H1 (cell line): ENCODE results near the gene GPR61. TPM values are rescaled to one million over a fixed set of nuclear protein-coding genes. Genes with fewer than 3 reads are reported as not detected.

Experiments used
- CTCF ChIA-PET: fragments of 300-600 bp; sonication (Branson Sonifier 250); formaldehyde crosslinking; loops from one replicate; lab custom pipeline; 2021; ENCODE audit not compliant: partially characterized antibody; lab: Charles Lee
- POLR2A ChIA-PET: fragments of 300-600 bp; sonication (Branson Sonifier 250); formaldehyde crosslinking; loops from one replicate; lab custom pipeline; 2021; ENCODE audit warnings: inconsistent platforms; ENCODE audit not compliant: partially characterized antibody; lab: Charles Lee
- DNase-seq, 2 experiments: peaks; one replicate each; pipeline versions ENCODE4 v3.0.0 to v3.0.0-alpha.2; 2010 to 2022; ENCODE audit warnings: low spot score in 2 of 2, low read depth in 1 of 2, mixed read lengths in 1 of 2
- FAIRE-seq: peaks from 2 replicates; lab custom pipeline; 2011; peaks lifted over from hg19 to GRCh38; lab: Jason Lieb, UNC
- H2AFZ ChIP-seq: 2 replicates; pipeline ENCODE4 v1.8.1; 2012; ENCODE audit warnings: low read length, inconsistent platforms
- H2AK5ac ChIP-seq: 2 replicates; pipeline ENCODE4 v1.6.1; 2013; ENCODE audit warnings: low read depth, low read length
- H2BK120ac ChIP-seq: replicated peaks from 2 replicates; pipeline ENCODE3; 2013; ENCODE audit warnings: low read depth, low read length, inconsistent platforms
- H2BK12ac ChIP-seq: 2 replicates; pipeline ENCODE4 v1.6.1; 2013; ENCODE audit warnings: low read depth, low read length
- H2BK15ac ChIP-seq: 2 replicates; pipeline ENCODE4 v1.6.1; 2013; ENCODE audit warnings: low read length
- H2BK20ac ChIP-seq: 2 replicates; pipeline ENCODE4 v1.6.1; 2013; ENCODE audit warnings: low read length
- H2BK5ac ChIP-seq: 2 replicates; pipeline ENCODE4 v1.6.1; 2013; ENCODE audit warnings: low read depth, low read length
- H3K14ac ChIP-seq: 2 replicates; pipeline ENCODE4 v1.6.1; 2013; ENCODE audit warnings: inconsistent platforms; ENCODE audit not compliant: insufficient read length
- H3K18ac ChIP-seq: 2 replicates; pipeline ENCODE4 v1.6.1; 2013; ENCODE audit warnings: low read length; ENCODE audit errors: extremely low read depth
- H3K23ac ChIP-seq: 2 replicates; pipeline ENCODE4 v1.6.1; 2013; ENCODE audit warnings: inconsistent platforms; ENCODE audit not compliant: insufficient read length
- H3K23me2 ChIP-seq: 2 replicates; pipeline ENCODE4 v1.6.1; 2013; ENCODE audit warnings: low read depth, low read length
- H3K27ac ChIP-seq: 2 replicates; pipeline ENCODE4 v1.6.1; 2011; ENCODE audit warnings: low read depth, low read length, inconsistent platforms
- H3K27me3 ChIP-seq, 4 experiments: replicated peaks in 1 of 4; 1 replicate in 1 of 4; 2 replicates in 3 of 4; pipeline versions ENCODE4 v1.6.1 to v1.8.1; 2011 to 2013; ENCODE audit warnings: low read length in 3 of 4, mild to moderate bottlenecking in 3 of 4, inconsistent platforms in 2 of 4, mixed read lengths in 2 of 4, moderate library complexity in 1 of 4; ENCODE audit not compliant: control insufficient read depth in 3 of 4, insufficient read depth in 3 of 4; ENCODE audit errors: extremely low read depth in 1 of 4
- H3K36me3 ChIP-seq, 4 experiments: 2 replicates each; pipeline versions ENCODE4 v1.6.1 to v1.8.1; 2011 to 2013; ENCODE audit warnings: mild to moderate bottlenecking in 4 of 4, low read length in 3 of 4, moderate library complexity in 2 of 4, control low read depth in 1 of 4, inconsistent platforms in 1 of 4; ENCODE audit not compliant: insufficient read depth in 4 of 4, control insufficient read depth in 2 of 4
- H3K4ac ChIP-seq: replicated peaks from 2 replicates; pipeline ENCODE3; 2013; ENCODE audit warnings: low read length, low read depth, mixed read lengths, inconsistent platforms; ENCODE audit not compliant: insufficient read length
- H3K4me1 ChIP-seq, 4 experiments: replicated peaks in 1 of 4; 1 replicate in 1 of 4; 2 replicates in 3 of 4; pipeline versions ENCODE4 v1.6.1 to v1.8.1; 2011 to 2013; ENCODE audit warnings: low read length in 3 of 4, inconsistent platforms in 2 of 4, mixed read lengths in 1 of 4; ENCODE audit not compliant: insufficient read depth in 4 of 4, control insufficient read depth in 3 of 4
- H3K4me2 ChIP-seq, 2 experiments: 2 replicates each; pipeline versions ENCODE4 v1.6.1 to v1.8.1; 2011 to 2013; ENCODE audit warnings: low read depth in 2 of 2, low read length in 2 of 2, control low read depth in 1 of 2, inconsistent platforms in 1 of 2, mild to moderate bottlenecking in 1 of 2; ENCODE audit not compliant: insufficient read depth in 1 of 2
- H3K4me3 ChIP-seq, 4 experiments: fragments of 200-600, 300-600 bp in 1 of 4; sonication (generic), shearing (Covaris generic), sonication (Bioruptor Twin) in 1 of 4; 2 replicates each; pipeline versions ENCODE4 v1.5.1 to v1.8.1; 2011 to 2016; ENCODE audit warnings: low read length in 4 of 4, low read depth in 3 of 4, control low read depth in 2 of 4, inconsistent platforms in 2 of 4, mild to moderate bottlenecking in 2 of 4, mixed read lengths in 1 of 4, moderate library complexity in 1 of 4; ENCODE audit not compliant: insufficient read depth in 2 of 4; ENCODE audit errors: extremely low read depth in 1 of 4
- H3K56ac ChIP-seq: replicated peaks from 2 replicates; pipeline ENCODE3; 2013; ENCODE audit warnings: low read depth, mild to moderate bottlenecking, mixed read lengths, low read length, inconsistent platforms; ENCODE audit not compliant: insufficient read length
- H3K79me1 ChIP-seq: 2 replicates; pipeline ENCODE4 v1.6.1; 2013; ENCODE audit warnings: low read depth, low read length, control low read depth
- H3K79me2 ChIP-seq, 2 experiments: 2 replicates each; pipeline versions ENCODE4 v1.6.1 to v1.8.1; 2012 to 2013; ENCODE audit warnings: low read length in 2 of 2, mild to moderate bottlenecking in 2 of 2, inconsistent platforms in 1 of 2; ENCODE audit not compliant: insufficient read depth in 2 of 2, control insufficient read depth in 1 of 2
- H3K9ac ChIP-seq, 4 experiments: replicated peaks in 1 of 4; 1 replicate in 1 of 4; 2 replicates in 3 of 4; pipeline versions ENCODE4 v1.6.1 to v1.8.1; 2011 to 2013; ENCODE audit warnings: low read depth in 3 of 4, low read length in 3 of 4, control low read depth in 2 of 4, mild to moderate bottlenecking in 2 of 4, moderate library complexity in 2 of 4, inconsistent platforms in 1 of 4; ENCODE audit errors: extremely low read depth in 1 of 4
- H3K9me3 ChIP-seq, 2 experiments: 2 replicates each; pipeline versions ENCODE4 v1.6.1 to v1.8.1; 2012 to 2013; ENCODE audit warnings: mild to moderate bottlenecking in 2 of 2, moderate library complexity in 2 of 2, control low read depth in 1 of 2, inconsistent platforms in 1 of 2, low read depth in 1 of 2, low read length in 1 of 2, mixed read lengths in 1 of 2; ENCODE audit not compliant: insufficient read depth in 2 of 2
- H4K20me1 ChIP-seq, 2 experiments: replicated peaks in 1 of 2; 2 replicates each; pipeline versions ENCODE3 to v1.8.1; 2011 to 2013; ENCODE audit warnings: inconsistent platforms in 2 of 2, low read length in 2 of 2, mild to moderate bottlenecking in 1 of 2; ENCODE audit not compliant: insufficient read depth in 2 of 2, control insufficient read depth in 1 of 2
- H4K5ac ChIP-seq: 2 replicates; pipeline ENCODE4 v1.6.1; 2013; ENCODE audit warnings: low read length, low read depth, mixed read lengths, inconsistent platforms; ENCODE audit not compliant: insufficient read length
- H4K8ac ChIP-seq: 2 replicates; pipeline ENCODE4 v1.8.0; 2013; ENCODE audit warnings: mild to moderate bottlenecking, moderate library complexity, low read length, inconsistent platforms; ENCODE audit not compliant: insufficient read depth; ENCODE audit errors: extremely low read depth
- H4K91ac ChIP-seq: replicated peaks from 2 replicates; pipeline ENCODE3; 2013; ENCODE audit warnings: low read length, mixed read lengths, inconsistent platforms; ENCODE audit not compliant: insufficient read length
- HDAC2 ChIP-seq, 2 experiments: fragments of 300-600 bp in 1 of 2; sonication (generic) in 1 of 2; IDR thresholded peaks; 2 replicates each; pipeline ENCODE4 v1.6.1; 2011 to 2012; ENCODE audit warnings: low read depth in 2 of 2, low read length in 2 of 2, mild to moderate bottlenecking in 2 of 2, moderate library complexity in 2 of 2, borderline replicate concordance in 1 of 2, inconsistent platforms in 1 of 2
- PHF8 ChIP-seq: fragments of 200-600 bp; sonication (generic); conservative IDR thresholded peaks from 2 replicates; pipeline ENCODE4 v1.7.1; 2012; ENCODE audit warnings: low read depth, mild to moderate bottlenecking, inconsistent platforms, low read length, moderate library complexity
- RNF2 ChIP-seq: fragments of 200-900, 300-1000 bp; sonication (generic); IDR thresholded peaks from 2 replicates; pipeline ENCODE4 v1.7.1; 2016; ENCODE audit warnings: borderline replicate concordance, low read depth, mild to moderate bottlenecking, antibody characterized with exemption, low read length; ENCODE audit not compliant: poor library complexity, severe bottlenecking; ENCODE audit errors: missing control alignments
- SAP30 ChIP-seq: fragments of 300-600 bp; sonication (generic); IDR thresholded peaks from 2 replicates; pipeline ENCODE4 v1.7.1; 2012; ENCODE audit warnings: low read length, moderate library complexity, mild to moderate bottlenecking, inconsistent platforms; ENCODE audit not compliant: insufficient read depth, insufficient replicate concordance
- SP1 ChIP-seq: IDR thresholded peaks from 2 replicates; pipeline ENCODE4 v1.6.1; 2011; ENCODE audit warnings: low read depth, low read length
- SUZ12 ChIP-seq: fragments of 200-600 bp; sonication (generic); IDR thresholded peaks from 2 replicates; pipeline ENCODE4 v1.6.1; 2012; ENCODE audit warnings: mild to moderate bottlenecking, inconsistent platforms, low read length, moderate library complexity, mixed read lengths
- WGBS, 2 experiments: shearing (Covaris generic) in 1 of 2; methylation state at CpG; one replicate each; pipeline versions ENCODE4 v1.1.6 to v1.1.7; 2013 to 2015; ENCODE audit warnings: low lambda C conversion rate in 2 of 2, mixed read lengths in 2 of 2, inconsistent platforms in 1 of 2, low coverage in 1 of 2, missing lambda C conversion rate in 1 of 2; ENCODE audit not compliant: insufficient replicate concordance in 2 of 2, insufficient coverage in 1 of 2, insufficient read length in 1 of 2; ENCODE audit errors: extremely low coverage in 1 of 2, missing lambda C conversion rate in 1 of 2; 5-methylcytosine and 5-hydroxymethylcytosine counted together
- polyA plus RNA-seq, 7 experiments: library from polyadenylated mRNA; depleted of rRNA in 3 of 7; stranded (reverse) in 5 of 7; unstranded in 2 of 7; fragments of >200 nt in 5 of 7; fragments of 200-250 nt in 2 of 7; gene quantifications; 1 replicate in 5 of 7; 2 replicates in 1 of 7; 4 replicates in 1 of 7; pipeline versions ENCODE4 v1.2.1 to v1.2.3, GENCODE V29; 2011 to 2013; ENCODE audit warnings: missing spikeins in 2 of 7, mixed read lengths in 2 of 7
- total RNA-seq: library from RNA; stranded (reverse); fragmentation: NEBNext Ultra II Directional; extraction: Animal tissue kit (Norgen Biotek cat#: 25700); gene quantifications from 2 replicates; pipeline ENCODE4 v1.2.1, GENCODE V29; 2021

The GPR61 gene
- total and polyA plus RNA-seq, 2 of the 8 experiments (the other 6 are each of a cell fraction or from before 2014, with no cell fraction given): 0.41 to 0.53 TPM

DNA sequence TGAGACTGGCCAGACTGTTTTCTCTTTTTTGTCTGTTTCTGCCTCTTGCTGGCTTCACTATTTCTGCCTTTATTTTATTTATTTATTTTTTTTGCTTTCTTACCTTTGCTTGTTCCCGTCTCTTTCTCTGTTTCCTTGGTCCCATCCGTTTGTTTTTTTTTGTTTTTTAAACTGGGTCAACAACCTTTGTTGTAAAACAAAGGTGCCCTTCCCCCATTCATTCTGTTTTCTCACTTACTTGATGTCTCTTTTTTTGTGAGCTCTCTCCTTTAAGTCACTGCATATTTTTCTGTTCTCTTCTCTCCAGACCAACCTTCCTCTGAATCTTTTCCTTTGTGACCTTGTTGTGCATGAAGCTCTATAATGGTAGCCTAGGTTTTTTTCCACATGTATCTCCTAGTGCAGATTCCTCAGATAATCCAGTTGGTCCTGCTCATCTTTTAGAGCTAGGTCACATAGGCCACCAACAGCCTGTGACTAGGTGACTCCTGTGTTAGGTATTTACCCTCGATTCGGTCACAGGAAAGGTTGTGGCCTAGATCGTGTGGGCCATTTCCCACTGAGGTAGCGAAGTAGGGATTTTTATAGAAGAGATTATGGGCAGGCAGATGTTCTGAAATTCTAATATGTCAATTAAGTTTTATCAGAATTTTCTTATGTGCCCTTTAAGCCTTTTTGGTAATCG, 24.7 kb downstream of the GPR61 start:
- Histone ChIP-seq H4K5ac (peak overlapping the region; percentile 91), H3K4me1 (peaks cover 0 to 23% (median 7%) of the 10 kb centered on the region in 4 experiments; a peak in 6 of 7 replicates), H3K23ac (no peak overlapping the region), H3K36me3 (no peaks in the 10 kb centered on the region), H2BK20ac (peak overlapping the region; percentile 63; the same call in 1 of the 2 replicates), H2BK5ac (peak overlapping the region; percentile 96), H2AFZ (no peak overlapping the region), H3K27me3 (no peaks in the 10 kb centered on the region), H3K4ac (peak overlapping the region; percentile 36), H4K91ac (no peak overlapping the region), H3K56ac (no peak overlapping the region), H2BK12ac (peak overlapping the region; percentile 97), H3K18ac (peak overlapping the region; percentile 26; the same call in 1 of the 2 replicates), H3K23me2 (no peaks in the 10 kb centered on the region), H3K79me1 (no peaks in the 10 kb centered on the region; the same call in 1 of the 2 replicates), H2AK5ac (peak overlapping the region; percentile 69; the same call in 1 of the 2 replicates), H3K4me2 (peak overlapping the region; percentile 49 to 89), H3K9me3 (no peaks in the 10 kb centered on the region), H3K79me2 (peaks cover 10 to 97% of the 10 kb centered on the region in 2 experiments; a peak in 3 of 4 replicates), H3K9ac (peak overlapping the region in 2 of 4 experiments; percentile 26 to 63; a peak in 3 of 7 replicates), H3K14ac (no peak overlapping the region), H4K8ac (no peak overlapping the region), H2BK120ac (peak overlapping the region; percentile 16), H3K4me3 (peak overlapping the region in 3 of 4 experiments; percentile 2 to 30 (median 6); a peak in 3 of 8 replicates), H4K20me1 (peaks cover 0 to 2% of the 10 kb centered on the region in 2 experiments), H2BK15ac (no peak overlapping the region), H3K27ac (peak overlapping the region; percentile 59)
- CTCF ChIA-PET: interaction anchor here (0.6 to 2.7 kb wide), 11 partner anchors 12 to 1217 kb away, joined by 3 to 12 read pairs (median 4); partner anchors contain the start of gene GNAI3
- 47% methylated on average over 7 of the region's 7 CpGs; no CpG with 5 or more reads in 1 of the 2 experiments for WGBS, 2 experiments
- FAIRE-seq: no peak
- DNase-seq: no peak
- POLR2A ChIA-PET: interaction anchor here (0.7 to 1.9 kb wide), 5 partner anchors 14 to 56 kb away, joined by 3 to 7 read pairs (median 5); partner anchors contain the start of gene GNAI3
- no peak for TF ChIP-seq PHF8
- TF ChIP-seq SP1: peak; percentile 79
- no peak for TF ChIP-seq HDAC2 (IDR thresholded peaks at IDR 0.05; ENCODE audit: borderline replicate concordance in 1 of 2, low read depth in 2 of 2, low read length in 2 of 2)
- TF ChIP-seq RNF2: no peak
- no peak for TF ChIP-seq SAP30
- TF ChIP-seq SUZ12: no peak
